ENCODE measurements around the gene E2F1. TPM values are rescaled to one million over a fixed set of nuclear protein-coding genes. Genes with fewer than 3 reads are reported as not detected.

Gene E2F1
- total RNA-seq, 1 donor from 2014 or later: 8.9 TPM

- H3K27ac Mint-ChIP-seq: no peak overlapping the region
- no peak for TF ChIP-seq CTCF (IDR thresholded peaks at IDR 0.05)
- H3K4me3 Mint-ChIP-seq: no peak overlapping the region
- peaks cover 6% of the 10 kb centered on the region for H3K4me1 Mint-ChIP-seq
- ChIA-PET POLR2A (no interaction called here), CTCF (no interaction called here)
- no peaks in the 10 kb centered on the region for H3K27me3 Mint-ChIP-seq
- H3K36me3 Mint-ChIP-seq (ENCODE audit: low read depth): peaks cover 39% of the 10 kb centered on the region
- intact Hi-C loops (cut with micrococcal nuclease): no loop called here
- DNase-seq: no peak
- no peaks in the 10 kb centered on the region for H3K9me3 Mint-ChIP-seq
- no peak for ATAC-seq (ENCODE audit: low read depth)
Observed at GRCh38 chr20:33646191-33646590, 40.0 kb downstream of the E2F1 start.

- DNase-seq: no peak
- Mint-ChIP-seq H3K27ac (no peak overlapping the region), H3K27me3 (no peaks in the 10 kb centered on the region), H3K4me3 (no peak overlapping the region), H3K9me3 (no peaks in the 10 kb centered on the region), H3K36me3 (ENCODE audit: low read depth) (peaks cover 45% of the 10 kb centered on the region), H3K4me1 (peaks cover 6% of the 10 kb centered on the region)
- CTCF ChIA-PET: no interaction called here
- POLR2A ChIA-PET: no interaction called here
- ATAC-seq (ENCODE audit: low read depth): no peak
- TF ChIP-seq CTCF (IDR thresholded peaks at IDR 0.05): no peak
- intact Hi-C loops (cut with micrococcal nuclease): no loop called here
Observed at GRCh38 chr20:33645396-33645795, 40.8 kb downstream of the E2F1 start.

GRCh38 chr20:33645072-33645358, 41.2 kb downstream of the E2F1 start:
- intact Hi-C loops (cut with micrococcal nuclease): no loop called here
- Mint-ChIP-seq H3K27ac (no peak overlapping the region), H3K9me3 (no peaks in the 10 kb centered on the region), H3K36me3 (ENCODE audit: low read depth) (peaks cover 49% of the 10 kb centered on the region), H3K4me1 (peaks cover 6% of the 10 kb centered on the region), H3K27me3 (no peaks in the 10 kb centered on the region), H3K4me3 (no peak overlapping the region)
- DNase-seq: no peak
- TF ChIP-seq CTCF (IDR thresholded peaks at IDR 0.05): no peak
- ChIA-PET POLR2A (no interaction called here), CTCF (no interaction called here)
- ATAC-seq (ENCODE audit: low read depth): no peak

GRCh38 chr20:33644313-33645071, 41.7 kb downstream of the E2F1 start:
- H3K36me3 Mint-ChIP-seq (ENCODE audit: low read depth): peaks cover 54% of the 10 kb centered on the region
- ATAC-seq (ENCODE audit: low read depth): no peak
- DNase-seq: no peak
- H3K4me3 Mint-ChIP-seq: no peak overlapping the region
- no peak for TF ChIP-seq CTCF (IDR thresholded peaks at IDR 0.05)
- ChIA-PET CTCF (no interaction called here), POLR2A (no interaction called here)
- no peak overlapping the region for H3K27ac Mint-ChIP-seq
- intact Hi-C loops (cut with micrococcal nuclease): no loop called here
- no peaks in the 10 kb centered on the region for H3K9me3 Mint-ChIP-seq
- no peaks in the 10 kb centered on the region for H3K27me3 Mint-ChIP-seq
- H3K4me1 Mint-ChIP-seq: peaks cover 6% of the 10 kb centered on the region

GRCh38 chr20:33640287-33640686, 45.9 kb downstream of the E2F1 start:
- no peaks in the 10 kb centered on the region for H3K27me3 Mint-ChIP-seq
- H3K27ac Mint-ChIP-seq: no peak overlapping the region
- no peak for ATAC-seq (ENCODE audit: low read depth)
- no peaks in the 10 kb centered on the region for H3K4me1 Mint-ChIP-seq
- ChIA-PET POLR2A (no interaction called here), CTCF (no interaction called here)
- intact Hi-C loops (cut with micrococcal nuclease): no loop called here
- no peak overlapping the region for H3K4me3 Mint-ChIP-seq
- H3K36me3 Mint-ChIP-seq (ENCODE audit: low read depth): peaks cover 71% of the 10 kb centered on the region
- TF ChIP-seq CTCF (IDR thresholded peaks at IDR 0.05): no peak
- DNase-seq: no peak
- H3K9me3 Mint-ChIP-seq: no peaks in the 10 kb centered on the region
